SU-DHL-6 (cell line): ENCODE measurements around the gene PRKAR2B.

Experiments used
- H2AFZ ChIP-seq: fragments of 200-600 bp; sonication (generic); 2 replicates; pipeline ENCODE4 v1.6.1; 2014; ENCODE audit warnings: low read depth, mild to moderate bottlenecking, moderate library complexity, mixed read lengths, antibody characterized with exemption, low read length; ENCODE audit not compliant: severe bottlenecking
- H3F3A ChIP-seq: fragments of 200-600 bp; shearing (Covaris generic); 2 replicates; pipeline ENCODE4 v1.6.0; 2016; ENCODE audit warnings: antibody characterized with exemption, mild to moderate bottlenecking; ENCODE audit not compliant: insufficient read depth
- H3K27ac ChIP-seq: fragments of 200-600 bp; sonication (generic); 2 replicates; pipeline ENCODE4 v1.5.1; 2016; ENCODE audit warnings: low read depth, mild to moderate bottlenecking, low read length, moderate library complexity, mixed read lengths
- H3K27me3 ChIP-seq: fragments of 200-600 bp; sonication (generic), shearing (Covaris generic); 2 replicates; pipeline ENCODE4 v1.6.0; 2014; ENCODE audit warnings: mild to moderate bottlenecking, low read length
- H3K36me3 ChIP-seq: fragments of 200-600 bp; sonication (generic); 2 replicates; pipeline ENCODE4 v1.6.1; 2014; ENCODE audit warnings: mild to moderate bottlenecking, low read length, mixed read lengths
- H3K4me2 ChIP-seq: fragments of 300-600, 200-600 bp; shearing (Covaris generic), sonication (generic); 2 replicates; pipeline ENCODE4 v1.6.0; 2014; ENCODE audit warnings: low read length, low read depth, mild to moderate bottlenecking; ENCODE audit not compliant: poor library complexity, severe bottlenecking
- H3K4me3 ChIP-seq: fragments of 200-600 bp; sonication (generic); 2 replicates; pipeline ENCODE4 v1.5.1; 2014; ENCODE audit warnings: antibody characterized with exemption, low read length, mild to moderate bottlenecking, mixed read lengths; ENCODE audit not compliant: insufficient read depth, poor library complexity, severe bottlenecking
- H3K79me2 ChIP-seq: fragments of 200-600 bp; sonication (generic); 2 replicates; pipeline ENCODE4 v1.6.1; 2014; ENCODE audit warnings: mild to moderate bottlenecking, low read length, moderate library complexity; ENCODE audit not compliant: insufficient read depth
- H3K9ac ChIP-seq: fragments of 200-600 bp; sonication (generic); 2 replicates; pipeline ENCODE4 v1.7.0; 2014; ENCODE audit warnings: mild to moderate bottlenecking, low read length
- H3K9me2 ChIP-seq: fragments of 200-600 bp; sonication (generic); replicated peaks from 2 replicates; pipeline ENCODE4 v1.6.1; 2014; ENCODE audit warnings: low read length; ENCODE audit not compliant: insufficient read depth
- H3K9me3 ChIP-seq: fragments of 200-600 bp; sonication (generic); 2 replicates; pipeline ENCODE4 v1.6.1; 2014; ENCODE audit warnings: low read length, mixed read lengths; ENCODE audit not compliant: insufficient read depth
- H4K20me1 ChIP-seq: fragments of 200-600 bp; sonication (generic); 2 replicates; pipeline ENCODE4 v1.6.1; 2014; ENCODE audit warnings: low read depth, mild to moderate bottlenecking, antibody characterized with exemption, low read length, moderate library complexity, mixed read lengths
- CTCF ChIP-seq: fragments of 200-600 bp; sonication (generic); IDR thresholded peaks from one replicate; pipeline ENCODE4 v1.5.1; 2017; ENCODE audit warnings: antibody characterized with exemption, mild to moderate bottlenecking, low read length, moderate library complexity; ENCODE audit not compliant: insufficient read depth, poor library complexity, severe bottlenecking
- EZH2phosphoT487 ChIP-seq: fragments of 200-600 bp; sonication (generic), shearing (Covaris generic); conservative IDR thresholded peaks from 2 replicates; pipeline ENCODE4 v1.6.1; 2018; ENCODE audit warnings: mild to moderate bottlenecking, antibody characterized with exemption, low read length, moderate library complexity, mixed read lengths

The PRKAR2B gene

GRCh38 chr7:107113866-107114265 lies 69.4 kb downstream of the PRKAR2B start:
- Histone ChIP-seq H4K20me1 (no peaks in the 10 kb centered on the region), H3K36me3 (no peaks in the 10 kb centered on the region)

GRCh38 chr7:107115114-107115513 lies 70.6 kb downstream of the PRKAR2B start:
- no peaks in the 10 kb centered on the region for H4K20me1 ChIP-seq
- no peaks in the 10 kb centered on the region for H3K36me3 ChIP-seq
- H3K27ac ChIP-seq: no peak overlapping the region
- H3K9me3 ChIP-seq: no peaks in the 10 kb centered on the region
- no peak overlapping the region for H3K9ac ChIP-seq
- H3K4me2 ChIP-seq: no peak overlapping the region
- TF ChIP-seq CTCF (no peak), EZH2phosphoT487 (no peak)
- no peaks in the 10 kb centered on the region for H3F3A ChIP-seq
- H3K79me2 ChIP-seq: no peaks in the 10 kb centered on the region
- H3K4me3 ChIP-seq: no peak overlapping the region
- H3K9me2 ChIP-seq: no peaks in the 10 kb centered on the region
- no peaks in the 10 kb centered on the region for H3K27me3 ChIP-seq
- H2AFZ ChIP-seq: no peak overlapping the region

More at GRCh38 chr7:107113866-107114265, 69.4 kb downstream of the PRKAR2B start:
- Histone ChIP-seq H3K9me2 (no peaks in the 10 kb centered on the region), H3F3A (no peaks in the 10 kb centered on the region), H3K27me3 (no peaks in the 10 kb centered on the region), H3K9me3 (no peaks in the 10 kb centered on the region), H3K9ac (no peak overlapping the region), H3K4me2 (no peak overlapping the region), H3K79me2 (no peaks in the 10 kb centered on the region), H2AFZ (no peak overlapping the region), H3K4me3 (no peak overlapping the region), H3K27ac (no peak overlapping the region)
- TF ChIP-seq EZH2phosphoT487: no peak
- TF ChIP-seq CTCF: no peak

- H3K27ac ChIP-seq: no peak overlapping the region
- H4K20me1 ChIP-seq: no peaks in the 10 kb centered on the region
- H3K9me2 ChIP-seq: no peaks in the 10 kb centered on the region
- TF ChIP-seq EZH2phosphoT487 (no peak), CTCF (no peak)
- H3K4me3 ChIP-seq: no peak overlapping the region
- H3K36me3 ChIP-seq: no peaks in the 10 kb centered on the region
- H3K9me3 ChIP-seq: no peaks in the 10 kb centered on the region
- H3K79me2 ChIP-seq: no peaks in the 10 kb centered on the region
- no peak overlapping the region for H3K4me2 ChIP-seq
- H3K9ac ChIP-seq: no peak overlapping the region
- H3F3A ChIP-seq: no peaks in the 10 kb centered on the region
- no peaks in the 10 kb centered on the region for H3K27me3 ChIP-seq
- H2AFZ ChIP-seq: no peak overlapping the region
These were observed 71.4 kb downstream of the PRKAR2B start for GRCh38 chr7:107115762-107116540.
